GM12801 (cell line): ENCODE data around the gene ANKFN1.

ENCODE experiments used
- CTCF ChIP-seq: IDR thresholded peaks from one replicate; pipeline ENCODE4 v1.5.1; 2011; ENCODE audit warnings: control low read depth; ENCODE audit not compliant: insufficient read length; ENCODE audit errors: extremely low read depth

Gene ANKFN1

GRCh38 chr17:56313201-56313600, 159.9 kb downstream of the ANKFN1 start:
- TF ChIP-seq CTCF = no peak

- no peak for TF ChIP-seq CTCF
Measured at GRCh38 chr17:56314026-56314425, 160.8 kb downstream of the ANKFN1 start.

GRCh38 chr17:56314984-56315602, 161.8 kb downstream of the ANKFN1 start:
- TF ChIP-seq CTCF = no peak

GRCh38 chr17:56316604-56317003, 163.3 kb downstream of the ANKFN1 start:
- no peak for TF ChIP-seq CTCF

GRCh38 chr17:56317351-56318208, 164.3 kb downstream of the ANKFN1 start:
- no peak for TF ChIP-seq CTCF

GRCh38 chr17:56319531-56319930, 166.3 kb downstream of the ANKFN1 start:
- no peak for TF ChIP-seq CTCF

- TF ChIP-seq CTCF = no peak
Measured at GRCh38 chr17:56320443-56320842, 167.2 kb downstream of the ANKFN1 start.
